DND-41 (cell line): ENCODE data around the gene PGM5.

Experiments used
- CTCF ChIP-seq: IDR thresholded peaks from 2 replicates; pipeline ENCODE4 v1.5.1; 2012; ENCODE audit warnings: borderline replicate concordance, low read length, moderate library complexity, mild to moderate bottlenecking; ENCODE audit not compliant: poor library complexity, severe bottlenecking; ENCODE audit errors: extremely low read depth
- EZH2 ChIP-seq: IDR thresholded peaks from 3 replicates; pipeline ENCODE4 v1.6.1; 2012; ENCODE audit warnings: borderline replicate concordance, low read depth, mild to moderate bottlenecking, moderate library complexity, low read length, inconsistent platforms; ENCODE audit not compliant: severe bottlenecking

DNA sequence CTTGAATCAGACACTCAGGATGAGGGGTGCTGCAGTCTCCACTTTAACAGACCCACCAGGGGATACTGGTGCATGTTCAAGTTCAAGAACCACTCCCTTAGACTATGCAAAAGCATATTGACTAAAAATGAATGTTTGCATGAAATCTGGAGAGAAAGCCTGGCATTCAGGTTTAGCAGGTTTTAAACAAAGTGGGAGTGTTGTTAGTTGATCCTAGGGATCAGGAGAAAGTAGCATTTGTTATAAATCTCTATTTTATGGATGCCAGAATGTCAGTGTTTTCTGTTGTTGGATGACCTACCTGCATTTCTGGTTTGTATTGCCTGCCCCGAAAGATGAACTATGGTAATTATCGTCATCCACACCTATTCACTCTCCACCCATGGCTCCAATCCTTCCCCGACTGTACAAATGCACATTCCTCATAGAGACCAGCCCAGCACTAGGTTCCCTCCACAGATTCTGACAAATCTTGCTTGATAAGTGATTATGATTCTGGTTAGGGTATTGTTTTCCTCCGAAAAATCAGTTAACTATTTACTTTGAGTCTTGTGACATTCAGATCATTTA lies 167.0 kb downstream of the PGM5 start:
- TF ChIP-seq CTCF (no peak), EZH2 (no peak)
